Activated CD4-positive, alpha-beta T cell treated with anti-CD3 and anti-CD28 coated beads for 36 hours (primary cell): ENCODE data around the gene GPA33. TPM values are rescaled to one million over a fixed set of nuclear protein-coding genes. Genes with fewer than 3 reads are reported as not detected.

Experiments
- ATAC-seq: fragments of 200-7000 bp; cut with Tn5 transposase; one replicate; pipeline ENCODE4 v1.10.0; 2021; ENCODE audit warnings: mild to moderate bottlenecking, moderate library complexity
- CTCF ChIA-PET: fragments of 350-600 bp; sonication (Branson Sonifier 250); formaldehyde crosslinking; loops from one replicate; lab custom pipeline; 2021; ENCODE audit warnings: antibody characterized with exemption; lab: Charles Lee
- POLR2A ChIA-PET: fragments of 350-600 bp; sonication (Branson Sonifier 250); formaldehyde crosslinking; loops from one replicate; lab custom pipeline; 2021; ENCODE audit warnings: antibody characterized with exemption, inconsistent platforms; lab: Charles Lee
- DNase-seq: peaks from one replicate; pipeline ENCODE4 v3.0.0-alpha.2; 2020
- H3K27ac Mint-ChIP-seq: one replicate; pipeline ENCODE4 v1.8.0; 2021; ENCODE audit warnings: mixed read lengths
- H3K27me3 Mint-ChIP-seq: one replicate; pipeline ENCODE4 v1.8.0; 2021; ENCODE audit warnings: mixed read lengths
- H3K36me3 Mint-ChIP-seq: one replicate; pipeline ENCODE4 v1.8.0; 2021; ENCODE audit warnings: low read depth, mixed read lengths
- H3K4me1 Mint-ChIP-seq: one replicate; pipeline ENCODE4 v1.8.0; 2021; ENCODE audit warnings: mixed read lengths
- H3K4me3 Mint-ChIP-seq: one replicate; pipeline ENCODE4 v1.8.0; 2021; ENCODE audit warnings: mild to moderate bottlenecking, moderate library complexity, mixed read lengths
- H3K9me3 Mint-ChIP-seq: one replicate; pipeline ENCODE4 v1.8.0; 2021; ENCODE audit warnings: low read depth, mixed read lengths
- intact Hi-C, 2 experiments: fragments of 100-400 bp; cut with DNase I in 1 of 2; cut with micrococcal nuclease in 1 of 2; formaldehyde crosslinking; loops; one replicate each; pipeline versions ENCODE4 v1.14.2 to v1.15.1; 2022 to 2024; cut with DNase I, micrococcal nuclease
- total RNA-seq, 2 experiments: library from RNA; stranded (reverse); gene quantifications; one replicate each; pipeline ENCODE4 v1.2.3, GENCODE V29; 2021

GPA33 gene
- total RNA-seq, 2 experiments from 2014 or later = 0.39 to 0.56 TPM

DNA sequence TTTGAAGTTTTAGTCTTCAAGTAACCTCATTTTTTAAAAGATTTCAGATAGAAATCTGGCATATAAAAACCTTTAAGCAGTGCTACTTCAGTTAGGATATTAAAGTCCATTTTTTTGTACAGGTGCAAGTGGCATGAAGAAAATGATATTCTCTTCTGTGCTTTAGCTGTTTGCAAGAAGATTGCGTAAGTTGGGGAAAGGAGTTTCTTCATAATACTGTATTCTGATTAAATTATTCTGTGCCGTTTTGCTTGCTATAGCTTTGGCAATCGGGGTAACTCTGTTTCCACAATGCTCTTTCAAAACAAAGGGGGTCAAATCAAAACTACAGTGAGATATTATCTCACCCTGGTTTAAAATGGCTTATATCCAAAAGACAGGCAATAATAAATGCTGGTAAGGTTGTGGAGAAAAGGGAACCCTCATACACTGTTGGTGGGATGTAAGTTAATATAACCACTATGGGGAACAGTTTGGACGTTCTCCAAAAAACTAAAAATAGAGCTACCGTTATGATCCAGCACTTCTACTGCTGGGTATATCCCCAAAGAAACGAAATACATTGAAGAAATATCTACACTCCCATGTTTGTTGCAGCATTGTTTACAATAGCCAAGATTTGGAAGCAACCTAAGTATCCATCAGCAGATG lies 74.0 kb downstream of the GPA33 start:
- peaks cover 17% of the 10 kb centered on the region for H3K27me3 Mint-ChIP-seq
- DNase-seq (no peak), ATAC-seq (no peak)
- CTCF ChIA-PET = no interaction called here
- no peak overlapping the region for H3K4me3 Mint-ChIP-seq
- no peaks in the 10 kb centered on the region for H3K36me3 Mint-ChIP-seq
- H3K9me3 Mint-ChIP-seq = no peaks in the 10 kb centered on the region
- POLR2A ChIA-PET = no interaction called here
- H3K27ac Mint-ChIP-seq = no peak overlapping the region
- intact Hi-C loops = no loop called here
- no peaks in the 10 kb centered on the region for H3K4me1 Mint-ChIP-seq

DNA sequence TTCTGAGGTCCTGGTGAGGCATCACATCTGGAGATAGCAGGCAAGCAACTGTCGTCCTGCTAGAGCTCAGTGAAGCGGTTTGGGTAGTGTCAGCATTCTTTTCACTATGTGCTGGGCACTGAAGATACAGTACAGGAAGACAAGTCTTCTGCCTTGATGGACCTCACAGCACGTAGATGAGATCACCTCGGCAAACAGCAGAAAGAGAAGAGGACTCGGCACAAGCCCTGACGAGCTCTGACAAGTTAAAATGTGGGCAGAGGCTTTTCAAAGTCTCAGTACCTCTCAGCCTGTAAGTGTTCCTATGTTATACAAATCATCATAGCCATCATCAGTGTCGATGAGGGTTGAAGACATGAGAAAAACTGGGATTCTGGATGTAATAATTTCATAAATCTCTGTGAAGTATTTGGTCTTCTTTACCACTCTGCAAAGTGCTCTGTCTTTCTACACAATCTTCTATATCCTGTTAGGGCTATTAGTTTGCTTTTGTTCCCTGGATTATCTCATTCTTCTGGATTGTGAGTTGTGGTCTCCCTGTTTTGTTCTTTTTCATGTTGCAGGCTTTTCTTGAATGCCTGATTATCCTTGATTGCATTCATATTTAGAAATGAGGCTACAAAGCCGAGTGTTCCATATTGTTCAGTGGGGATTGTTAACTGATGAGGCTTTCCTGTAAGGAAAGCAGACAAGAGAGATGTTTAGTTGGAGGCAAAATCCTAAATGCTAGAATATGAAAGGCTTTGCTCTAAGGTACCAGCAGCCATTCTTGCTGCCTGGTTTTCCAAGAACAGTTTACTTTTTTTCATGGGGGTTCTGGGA lies 76.9 kb downstream of the GPA33 start:
- ChIA-PET CTCF (interaction anchor here (0.7 kb wide), 1 partner anchor 106 kb away, joined by 3 read pairs; no protein-coding TSS in a partner anchor), POLR2A (no interaction called here)
- H3K36me3 Mint-ChIP-seq = no peaks in the 10 kb centered on the region
- H3K27me3 Mint-ChIP-seq = peaks cover 22% of the 10 kb centered on the region
- no peak overlapping the region for H3K4me3 Mint-ChIP-seq
- H3K4me1 Mint-ChIP-seq = no peaks in the 10 kb centered on the region
- ATAC-seq = no peak
- intact Hi-C loops = no loop called here
- DNase-seq = no peak
- H3K27ac Mint-ChIP-seq = no peak overlapping the region
- no peaks in the 10 kb centered on the region for H3K9me3 Mint-ChIP-seq

DNA sequence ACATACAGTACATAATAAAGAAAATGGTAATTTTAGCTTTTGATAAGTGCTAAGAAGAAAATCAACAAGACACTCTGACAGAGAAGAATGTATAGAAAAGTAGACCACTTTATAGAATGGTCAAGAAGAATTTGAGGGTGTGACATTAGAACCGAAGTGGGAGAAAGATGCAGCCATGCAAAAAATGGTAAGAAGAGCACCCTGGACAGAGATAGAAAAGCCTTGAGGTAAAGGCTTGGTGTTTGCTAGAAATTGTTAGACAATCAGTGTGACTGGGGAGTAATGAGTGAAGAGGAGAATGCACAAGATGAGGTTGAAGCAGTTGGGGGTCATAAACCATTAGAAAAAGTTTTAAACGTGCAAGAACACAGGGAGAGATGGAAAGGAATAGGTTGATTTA lies 77.6 kb downstream of the GPA33 start:
- ChIA-PET POLR2A (no interaction called here), CTCF (interaction anchor here (0.7 to 1.9 kb wide), 3 partner anchors 47 to 107 kb away, joined by 3 to 7 read pairs (median 4); no protein-coding TSS in a partner anchor)
- Mint-ChIP-seq H3K27me3 (peaks cover 22% of the 10 kb centered on the region), H3K4me3 (no peak overlapping the region), H3K27ac (no peak overlapping the region), H3K36me3 (no peaks in the 10 kb centered on the region), H3K9me3 (no peaks in the 10 kb centered on the region), H3K4me1 (no peaks in the 10 kb centered on the region)
- ATAC-seq (no peak), DNase-seq (no peak)
- intact Hi-C loops = no loop called here

DNA sequence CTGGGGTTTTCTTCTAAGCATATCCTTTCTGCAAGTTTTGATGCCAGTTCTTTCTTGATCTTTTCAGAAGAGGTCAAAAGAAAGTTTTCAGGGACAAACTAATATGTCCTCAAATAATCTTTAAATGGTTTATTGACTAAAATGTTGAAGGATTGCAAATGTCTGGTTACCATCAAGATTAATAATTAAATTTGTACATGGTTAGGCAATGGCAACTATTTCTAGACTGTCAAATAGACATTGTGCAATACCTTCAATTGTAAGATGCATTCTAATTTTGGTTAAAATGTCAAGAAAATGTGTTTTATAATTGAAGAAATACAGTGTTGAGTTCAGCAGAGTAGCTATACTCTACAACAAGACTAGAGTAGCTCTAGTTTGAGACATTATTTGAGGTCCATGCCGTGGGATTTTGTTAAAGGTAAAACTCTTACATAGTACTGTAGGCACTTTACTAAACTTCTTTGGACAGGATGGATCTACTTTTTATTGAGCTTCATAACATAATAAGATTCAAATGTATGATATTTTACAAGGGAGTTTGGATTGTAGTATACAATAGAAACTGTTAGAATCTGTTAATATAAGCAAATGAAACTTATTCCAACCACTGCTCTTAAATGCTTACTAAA lies 78.5 kb downstream of the GPA33 start:
- no peak overlapping the region for H3K27ac Mint-ChIP-seq
- DNase-seq (no peak), ATAC-seq (no peak)
- peaks cover 21% of the 10 kb centered on the region for H3K27me3 Mint-ChIP-seq
- no peaks in the 10 kb centered on the region for H3K9me3 Mint-ChIP-seq
- intact Hi-C loops = no loop called here
- ChIA-PET CTCF (interaction anchor here (1.0 to 1.9 kb wide), 3 partner anchors 47 to 101 kb away, joined by 3 to 7 read pairs (median 4); no protein-coding TSS in a partner anchor), POLR2A (no interaction called here)
- H3K4me3 Mint-ChIP-seq = no peak overlapping the region
- no peaks in the 10 kb centered on the region for H3K4me1 Mint-ChIP-seq
- no peaks in the 10 kb centered on the region for H3K36me3 Mint-ChIP-seq

DNA sequence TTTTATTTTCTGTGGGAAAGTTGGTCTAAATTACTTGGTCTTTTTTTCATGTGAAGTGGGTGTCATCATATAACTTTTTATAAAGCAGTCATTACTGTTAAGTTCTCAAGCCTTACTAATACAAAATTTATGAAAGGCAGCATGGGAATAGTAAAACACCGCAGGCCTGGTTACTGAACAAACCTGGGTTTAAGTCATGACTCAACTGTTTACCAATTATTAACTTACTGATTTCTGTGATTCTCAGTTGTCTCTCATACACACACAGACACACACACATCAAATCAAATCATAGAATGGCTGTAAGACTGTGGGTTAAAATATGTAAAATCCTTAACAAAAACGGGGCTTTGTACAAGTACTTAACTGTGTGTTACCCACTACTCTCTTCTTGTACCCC lies 86.5 kb downstream of the GPA33 start:
- no peak for ATAC-seq
- peaks cover 11% of the 10 kb centered on the region for H3K9me3 Mint-ChIP-seq
- ChIA-PET CTCF (no interaction called here), POLR2A (no interaction called here)
- peaks cover 2% of the 10 kb centered on the region for H3K36me3 Mint-ChIP-seq
- no peak overlapping the region for H3K27ac Mint-ChIP-seq
- H3K4me1 Mint-ChIP-seq = peaks cover 8% of the 10 kb centered on the region
- no peak for DNase-seq
- H3K4me3 Mint-ChIP-seq = no peak overlapping the region
- intact Hi-C loops = no loop called here
- H3K27me3 Mint-ChIP-seq = no peaks in the 10 kb centered on the region

Other genes starting within 250 kb of the GPA33 start
- 10 to 100 TPM; 16.0 to 19.5 TPM for gene TADA1, start 214.1 kb downstream of the GPA33 start, total RNA-seq
- 10 to 100 TPM in 1 of 2 experiments, 1 to 10 TPM in 1; 9.1 to 14.6 TPM for gene ILDR2, start 114.8 kb downstream of the GPA33 start, total RNA-seq
- gene MAEL, start 101.1 kb downstream of the GPA33 start, total RNA-seq = under 1 TPM in 1 of 2 experiments, not detected in 1; 0.11 TPM
- not detected for gene STYXL2, start 3.7 kb upstream of the GPA33 start, total RNA-seq
- 10 to 100 TPM; 20.3 to 21.6 TPM for gene POU2F1, start 130.5 kb upstream of the GPA33 start, total RNA-seq